Bronchial epithelial cell (primary cell): ENCODE measurements around the gene UCHL1. TPM values are rescaled to one million over a fixed set of nuclear protein-coding genes. Genes with fewer than 3 reads are reported as not detected.
"Not testable (repeated sequence)": the region's sequence is repeated elsewhere in the genome, so short reads cannot be mapped to it uniquely, and the experiment has no call there.

Experiments used
- DNase-seq: peaks from one replicate; pipeline ENCODE4 v3.0.0-alpha.2; 2010; ENCODE audit warnings: low read depth
- FAIRE-seq: peaks from 2 replicates; lab custom pipeline; 2011; peaks lifted over from hg19 to GRCh38; lab: Jason Lieb, UNC
- H3K27me3 ChIP-seq: 2 replicates; pipeline ENCODE4 v1.5.1; 2011; ENCODE audit warnings: low read length; ENCODE audit not compliant: control insufficient read depth, insufficient read depth
- H3K36me3 ChIP-seq: 2 replicates; pipeline ENCODE4 v1.5.1; 2011; ENCODE audit warnings: low read length; ENCODE audit not compliant: control insufficient read depth, insufficient read depth
- H3K4me3 ChIP-seq: 2 replicates; pipeline ENCODE4 v1.5.1; 2011; ENCODE audit warnings: mild to moderate bottlenecking, low read depth, low read length, control low read depth
- CTCF ChIP-seq: IDR thresholded peaks from 2 replicates; pipeline ENCODE4 v1.5.1; 2011; ENCODE audit warnings: mild to moderate bottlenecking, moderate library complexity, low read length, control low read depth, inconsistent platforms; ENCODE audit not compliant: insufficient read depth, severe bottlenecking
- total RNA-seq: library from RNA; depleted of rRNA; stranded (reverse); fragments of >200 nt; gene quantifications from 2 replicates; pipeline ENCODE4 v1.2.1, GENCODE V29; 2014

The UCHL1 gene
- total RNA-seq, 1 donor from 2014 or later: 28.4 TPM

- TF ChIP-seq CTCF: no peak
- no peak for FAIRE-seq
Observed at GRCh38 chr4:41303372-41304118, 46.8 kb downstream of the UCHL1 start.

GRCh38 chr4:41304221-41304620, 47.5 kb downstream of the UCHL1 start:
- Histone ChIP-seq H3K27me3 (no peaks in the 10 kb centered on the region), H3K36me3 (no peaks in the 10 kb centered on the region), H3K4me3 (no peak overlapping the region)
- TF ChIP-seq CTCF: no peak
- peak; percentile 50 for DNase-seq
- FAIRE-seq: no peak

More at GRCh38 chr4:41303372-41304118, 46.8 kb downstream of the UCHL1 start:
- H3K36me3 ChIP-seq: no peaks in the 10 kb centered on the region
- peak; percentile 65 for DNase-seq
- H3K27me3 ChIP-seq: no peaks in the 10 kb centered on the region
- no peak overlapping the region for H3K4me3 ChIP-seq

- DNase-seq (peak; percentile 29), FAIRE-seq (no peak)
- TF ChIP-seq CTCF: no peak
- no peaks in the 10 kb centered on the region for H3K27me3 ChIP-seq
- H3K36me3 ChIP-seq: no peaks in the 10 kb centered on the region
- no peak overlapping the region for H3K4me3 ChIP-seq
Observed at GRCh38 chr4:41305476-41305875, 48.7 kb downstream of the UCHL1 start.

- no peaks in the 10 kb centered on the region for H3K27me3 ChIP-seq
- FAIRE-seq: no peak
- H3K36me3 ChIP-seq: no peaks in the 10 kb centered on the region
- peak; percentile 19 for DNase-seq
- TF ChIP-seq CTCF: no peak
- no peak overlapping the region for H3K4me3 ChIP-seq
Observed at GRCh38 chr4:41307638-41308037, 50.9 kb downstream of the UCHL1 start.

- H3K4me3 ChIP-seq: no peak overlapping the region
- FAIRE-seq: no peak
- no peak for DNase-seq
- no peaks in the 10 kb centered on the region for H3K27me3 ChIP-seq
- TF ChIP-seq CTCF: no peak
- H3K36me3 ChIP-seq: no peaks in the 10 kb centered on the region
Observed at GRCh38 chr4:41308398-41308797, 51.7 kb downstream of the UCHL1 start.

- not testable (repeated sequence) for H3K4me3 ChIP-seq, DNase-seq, H3K27me3 ChIP-seq, FAIRE-seq, H3K36me3 ChIP-seq
Observed at GRCh38 chr4:41315426-41315825, 58.7 kb downstream of the UCHL1 start.
